GM23338 (cell line): ENCODE data around the gene ATF7IP2.

Experiments
- CTCF ChIP-seq, 2 experiments: fragments of 200-600 bp in 1 of 2; sonication (generic) in 1 of 2; conservative IDR thresholded peaks; 2 replicates each; pipeline versions ENCODE4 v1.5.1 to v1.6.1; 2016 to 2017; ENCODE audit warnings: antibody characterized with exemption in 2 of 2, low read depth in 2 of 2, mild to moderate bottlenecking in 2 of 2, moderate library complexity in 1 of 2
- ETS1 ChIP-seq: IDR thresholded peaks from 2 replicates; pipeline ENCODE4 v1.6.1; 2016; ENCODE audit warnings: antibody characterized with exemption
- EZH2 ChIP-seq: fragments of 200-600 bp; sonication (generic); IDR thresholded peaks from one replicate; pipeline ENCODE4 v1.8.0; 2017; ENCODE audit warnings: antibody characterized with exemption, mild to moderate bottlenecking, low read depth; ENCODE audit not compliant: unreplicated experiment
- EZH2phosphoT487 ChIP-seq: fragments of 200-600 bp; sonication (generic); IDR thresholded peaks from one replicate; pipeline ENCODE4 v1.8.1; 2018; ENCODE audit warnings: antibody characterized with exemption; ENCODE audit not compliant: unreplicated experiment
- JUNB ChIP-seq: IDR thresholded peaks from one replicate; pipeline ENCODE4 v1.6.1; 2016; ENCODE audit warnings: antibody characterized with exemption; ENCODE audit not compliant: unreplicated experiment
- POLR2AphosphoS5 ChIP-seq: IDR thresholded peaks from 2 replicates; pipeline ENCODE4 v1.6.1; 2016; ENCODE audit warnings: antibody characterized with exemption, low read depth
- REST ChIP-seq: IDR thresholded peaks from one replicate; pipeline ENCODE4 v1.6.1; 2018; ENCODE audit warnings: antibody characterized with exemption; ENCODE audit not compliant: unreplicated experiment
- STAT1 ChIP-seq: IDR thresholded peaks from one replicate; pipeline ENCODE4 v1.6.1; 2016; ENCODE audit warnings: antibody characterized with exemption; ENCODE audit not compliant: unreplicated experiment
- ZNF114 ChIP-seq: fragments of 250-450 bp; sonication (Bioruptor Pico); IDR thresholded peaks from 2 replicates; pipeline ENCODE4 v1.5.0; 2020; ENCODE audit warnings: mild to moderate bottlenecking, moderate library complexity
- ZNF331 ChIP-seq: fragments of 250-450 bp; sonication (Bioruptor Pico); IDR thresholded peaks from 2 replicates; pipeline ENCODE4 v1.5.0; 2020; ENCODE audit warnings: low read depth, mild to moderate bottlenecking, moderate library complexity

GRCh38 chr16:10383626-10384025 is 2.2 kb upstream of the ATF7IP2 start:
- TF ChIP-seq EZH2phosphoT487 (no peak), CTCF (conservative IDR thresholded peaks at IDR 0.05; ENCODE audit: low read depth in 2 of 2) (no peak), POLR2AphosphoS5 (no peak), JUNB (no peak), EZH2 (no peak), REST (no peak), STAT1 (no peak), ETS1 (no peak), ZNF331 (CRISPR knock-in tag) (no peak), ZNF114 (no peak)
